ENCODE results near the gene IL2RA.

DNA sequence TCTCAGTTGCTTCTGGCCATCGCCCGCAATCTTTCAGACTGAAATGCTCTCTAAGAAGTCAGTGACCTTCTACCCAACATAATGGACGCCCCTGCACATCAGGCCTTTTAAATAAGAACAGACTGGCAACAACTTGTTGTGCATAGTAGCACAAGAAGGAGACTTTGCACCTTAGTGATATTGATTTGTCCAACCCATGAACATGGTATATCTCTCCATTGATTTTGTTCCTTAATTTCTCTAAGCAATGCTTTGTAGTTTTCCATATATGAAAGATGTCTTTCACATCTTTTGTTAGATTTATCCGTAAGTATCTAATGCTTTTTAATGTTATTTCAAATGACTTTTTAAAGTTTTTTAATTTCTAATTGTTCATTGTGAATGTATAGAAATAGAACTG, 89.1 kb downstream of the IL2RA start:
- TF ChIP-seq, protein P1, sequence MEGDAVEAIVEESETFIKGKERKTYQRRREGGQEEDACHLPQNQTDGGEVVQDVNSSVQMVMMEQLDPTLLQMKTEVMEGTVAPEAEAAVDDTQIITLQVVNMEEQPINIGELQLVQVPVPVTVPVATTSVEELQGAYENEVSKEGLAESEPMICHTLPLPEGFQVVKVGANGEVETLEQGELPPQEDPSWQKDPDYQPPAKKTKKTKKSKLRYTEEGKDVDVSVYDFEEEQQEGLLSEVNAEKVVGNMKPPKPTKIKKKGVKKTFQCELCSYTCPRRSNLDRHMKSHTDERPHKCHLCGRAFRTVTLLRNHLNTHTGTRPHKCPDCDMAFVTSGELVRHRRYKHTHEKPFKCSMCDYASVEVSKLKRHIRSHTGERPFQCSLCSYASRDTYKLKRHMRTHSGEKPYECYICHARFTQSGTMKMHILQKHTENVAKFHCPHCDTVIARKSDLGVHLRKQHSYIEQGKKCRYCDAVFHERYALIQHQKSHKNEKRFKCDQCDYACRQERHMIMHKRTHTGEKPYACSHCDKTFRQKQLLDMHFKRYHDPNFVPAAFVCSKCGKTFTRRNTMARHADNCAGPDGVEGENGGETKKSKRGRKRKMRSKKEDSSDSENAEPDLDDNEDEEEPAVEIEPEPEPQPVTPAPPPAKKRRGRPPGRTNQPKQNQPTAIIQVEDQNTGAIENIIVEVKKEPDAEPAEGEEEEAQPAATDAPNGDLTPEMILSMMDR (IDR thresholded peaks at IDR 0.05; ENCODE audit: low read length) = no peak
- TF ChIP-seq EZH2 (IDR thresholded peaks at IDR 0.05; ENCODE audit: borderline replicate concordance, low read length) = no peak
